Tibial nerve (tissue), 4 donors: ENCODE measurements around the gene SKI.

Experiments
- EP300 ChIP-seq, 2 donors: sonication (generic); formaldehyde crosslinking; IDR thresholded peaks; one replicate each; pipeline ENCODE4 v1.6.1; 2017; ENCODE audit warnings: antibody characterized with exemption in 2 of 2, mild to moderate bottlenecking in 1 of 2
- POLR2A ChIP-seq, 2 donors: fragments of 450-650 bp; IDR thresholded peaks; one replicate each; pipeline ENCODE4 v1.6.1; 2017; ENCODE audit warnings: antibody characterized with exemption in 2 of 2, mild to moderate bottlenecking in 2 of 2, moderate library complexity in 2 of 2
- TF ChIP-seq, protein P1 (sequence below), 5 experiments: fragments of 200-600 bp in 3 of 5; fragments of 450-650 bp in 2 of 5; sonication (generic) in 3 of 5; IDR thresholded peaks; one replicate each; pipeline ENCODE4 v1.5.1; 2016 to 2019; ENCODE audit warnings: antibody characterized with exemption in 5 of 5, mild to moderate bottlenecking in 3 of 5, moderate library complexity in 2 of 5

DNA sequence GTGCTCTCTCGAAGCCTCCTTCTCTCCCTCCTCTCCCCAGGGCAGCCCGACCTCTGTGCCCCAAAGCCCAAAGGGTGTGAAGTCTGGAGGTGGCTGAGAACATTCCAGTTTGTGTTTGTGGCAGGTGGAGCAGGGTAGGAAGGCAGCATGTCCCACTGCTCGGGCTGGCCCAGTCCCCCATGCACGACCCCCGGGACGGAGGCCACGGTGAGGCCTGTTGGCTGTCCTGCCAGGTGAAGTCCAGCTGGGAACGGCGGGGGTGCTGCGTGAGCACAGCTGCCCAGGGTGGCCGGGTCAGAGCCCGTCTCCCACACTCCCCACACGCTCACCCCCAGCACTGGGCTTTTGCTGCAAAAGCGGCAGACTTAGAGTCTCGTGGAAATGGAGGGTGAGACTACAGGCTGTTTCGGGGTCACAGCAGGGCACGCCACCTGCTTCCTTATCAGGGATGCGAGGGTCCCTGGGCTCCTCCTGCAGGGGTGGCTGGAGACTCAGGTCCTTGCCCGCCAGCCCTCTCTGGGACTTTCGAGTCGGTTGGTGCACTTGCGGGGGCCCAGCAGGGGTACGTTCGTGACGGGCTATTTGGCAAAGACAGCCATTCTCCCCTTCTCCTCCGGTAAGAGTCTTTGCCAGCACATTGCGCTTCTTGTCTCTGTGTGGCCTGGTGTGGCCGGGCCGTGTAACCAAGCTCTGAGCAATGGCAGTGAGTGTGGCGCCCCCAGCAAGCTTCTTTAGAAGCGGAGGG, 123.0 kb downstream of the SKI start:
- TF ChIP-seq, protein P1, sequence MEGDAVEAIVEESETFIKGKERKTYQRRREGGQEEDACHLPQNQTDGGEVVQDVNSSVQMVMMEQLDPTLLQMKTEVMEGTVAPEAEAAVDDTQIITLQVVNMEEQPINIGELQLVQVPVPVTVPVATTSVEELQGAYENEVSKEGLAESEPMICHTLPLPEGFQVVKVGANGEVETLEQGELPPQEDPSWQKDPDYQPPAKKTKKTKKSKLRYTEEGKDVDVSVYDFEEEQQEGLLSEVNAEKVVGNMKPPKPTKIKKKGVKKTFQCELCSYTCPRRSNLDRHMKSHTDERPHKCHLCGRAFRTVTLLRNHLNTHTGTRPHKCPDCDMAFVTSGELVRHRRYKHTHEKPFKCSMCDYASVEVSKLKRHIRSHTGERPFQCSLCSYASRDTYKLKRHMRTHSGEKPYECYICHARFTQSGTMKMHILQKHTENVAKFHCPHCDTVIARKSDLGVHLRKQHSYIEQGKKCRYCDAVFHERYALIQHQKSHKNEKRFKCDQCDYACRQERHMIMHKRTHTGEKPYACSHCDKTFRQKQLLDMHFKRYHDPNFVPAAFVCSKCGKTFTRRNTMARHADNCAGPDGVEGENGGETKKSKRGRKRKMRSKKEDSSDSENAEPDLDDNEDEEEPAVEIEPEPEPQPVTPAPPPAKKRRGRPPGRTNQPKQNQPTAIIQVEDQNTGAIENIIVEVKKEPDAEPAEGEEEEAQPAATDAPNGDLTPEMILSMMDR (IDR thresholded peaks at IDR 0.05): no peak
- no peak for TF ChIP-seq EP300 (IDR thresholded peaks at IDR 0.05)
- TF ChIP-seq POLR2A (IDR thresholded peaks at IDR 0.05): no peak
